GM12874 (cell line): Measurements from ENCODE around the gene RB1.

ENCODE experiments used
- CTCF ChIP-seq: IDR thresholded peaks from 2 replicates; pipeline ENCODE4 v1.5.1; 2011; ENCODE audit warnings: low read depth, mild to moderate bottlenecking, control low read depth, low read length, moderate library complexity; ENCODE audit not compliant: insufficient read depth

The RB1 gene

DNA sequence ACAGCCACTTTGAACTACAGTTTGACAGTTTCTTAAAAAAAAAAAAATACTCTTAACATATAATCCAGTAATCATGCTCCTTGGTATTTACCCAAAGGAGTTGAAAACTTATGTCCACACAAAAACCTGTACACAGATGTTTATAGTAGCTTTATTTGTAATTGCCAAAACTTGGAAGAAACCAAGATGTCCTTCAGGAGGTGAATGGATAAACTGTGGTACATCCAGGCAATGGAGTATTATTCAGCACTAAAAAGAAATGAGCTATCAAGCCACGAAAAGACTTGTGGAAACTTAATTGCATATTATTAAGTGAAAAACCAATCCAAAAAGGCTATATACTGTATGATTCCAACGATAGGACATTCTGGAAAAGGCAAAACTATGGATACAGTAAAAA is 184.4 kb downstream of the RB1 start:
- no peak for TF ChIP-seq CTCF

DNA sequence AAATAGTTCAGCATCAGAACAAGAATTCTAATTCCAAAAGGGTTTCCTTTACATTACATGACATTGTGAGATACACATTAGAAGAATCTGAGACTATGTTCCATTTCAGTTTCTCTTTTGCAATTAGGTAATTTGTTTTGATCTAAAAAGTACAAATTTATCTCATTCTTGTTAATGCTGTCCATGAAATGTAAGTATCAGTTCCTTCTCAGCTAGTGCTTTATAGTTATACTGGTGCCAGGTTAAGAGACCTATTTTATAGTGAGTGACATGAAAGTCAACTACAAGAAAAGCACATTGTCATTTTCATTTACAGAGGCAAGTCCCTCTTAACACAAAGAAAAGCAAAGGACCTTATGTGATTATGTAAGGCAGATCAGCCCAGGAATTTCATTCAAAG is 185.4 kb downstream of the RB1 start:
- TF ChIP-seq CTCF, result no peak

GRCh38 chr13:48489666-48490065 is 186.1 kb downstream of the RB1 start:
- no peak for TF ChIP-seq CTCF

DNA sequence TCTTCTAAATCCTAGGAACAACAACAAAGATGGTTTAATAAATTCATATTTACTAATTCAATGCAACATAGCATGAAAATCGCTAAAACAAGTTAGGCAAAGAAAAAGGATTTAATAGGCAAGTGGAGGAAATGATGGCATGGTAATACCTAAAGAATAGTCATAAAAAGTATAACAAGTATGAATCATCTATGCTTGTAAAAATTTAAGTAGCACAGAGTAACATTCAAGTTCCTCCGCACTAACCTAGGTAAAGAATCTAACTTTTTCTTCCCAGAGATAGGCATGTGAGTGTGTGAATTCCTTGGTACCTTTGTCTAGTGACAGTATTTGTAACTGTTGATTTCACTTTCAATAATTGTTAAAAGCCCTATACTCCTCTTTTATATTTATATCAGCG is 186.7 kb downstream of the RB1 start:
- TF ChIP-seq CTCF, result no peak

- no peak for TF ChIP-seq CTCF
Observed at GRCh38 chr13:48491423-48492095, 188.0 kb downstream of the RB1 start.

GRCh38 chr13:48492096-48492440 is 188.5 kb downstream of the RB1 start:
- no peak for TF ChIP-seq CTCF

GRCh38 chr13:48492470-48493065 is 189.0 kb downstream of the RB1 start:
- TF ChIP-seq CTCF, result no peak
